Ovary (tissue), 9 donors: Measurements from ENCODE around the gene KCNMA1. TPM values are rescaled to one million over a fixed set of nuclear protein-coding genes. Genes with fewer than 3 reads are reported as not detected.

ENCODE experiments used
- DNase-seq, 5 donors: peaks; one replicate each; pipeline ENCODE4 v3.0.0-alpha.2; 2019 to 2020
- H3K27ac ChIP-seq, 2 donors: fragments of 200-600 bp; one replicate each; pipeline versions ENCODE4 v1.5.1 to v1.8.0; 2019 to 2022
- H3K27me3 ChIP-seq: fragments of 200-600 bp; one replicate; pipeline ENCODE4 v1.8.0; 2022
- H3K36me3 ChIP-seq: fragments of 200-600 bp; sonication (generic); one replicate; pipeline ENCODE4 v1.5.1; 2019
- H3K4me1 ChIP-seq: one replicate; pipeline ENCODE4 v1.8.1; 2013; ENCODE audit warnings: mild to moderate bottlenecking, moderate library complexity; ENCODE audit not compliant: insufficient read depth
- H3K4me3 ChIP-seq: fragments of 200-600 bp; sonication (generic); one replicate; pipeline ENCODE4 v1.5.1; 2017
- H3K9me3 ChIP-seq, 2 donors: fragments of 200-600 bp in 1 of 2; sonication (generic) in 1 of 2; one replicate each; pipeline versions ENCODE4 v1.5.1 to v1.8.1; 2013 to 2019; ENCODE audit warnings: mild to moderate bottlenecking in 1 of 2, moderate library complexity in 1 of 2
- EP300 ChIP-seq: sonication (generic); formaldehyde crosslinking; IDR thresholded peaks from one replicate; pipeline ENCODE4 v1.6.1; 2017; ENCODE audit warnings: antibody characterized with exemption
- POLR2A ChIP-seq: fragments of 450-650 bp; IDR thresholded peaks from one replicate; pipeline ENCODE4 v1.6.1; 2017; ENCODE audit warnings: antibody characterized with exemption, mild to moderate bottlenecking, moderate library complexity
- WGBS, 3 donors: extraction: QIAGEN DNeasy Blood & Tissue Kit in 1 of 3; methylation state at CpG; one replicate each; pipeline versions ENCODE4 v1.1.5 to v1.1.7; 2013 to 2017; 5-methylcytosine and 5-hydroxymethylcytosine counted together
- intact Hi-C, 4 donors: fragments of 100-400 bp; cut with DNase I; formaldehyde crosslinking; loops; one replicate each; pipeline versions ENCODE4 v1.11.0 to v1.15.1; 2022 to 2023
- polyA plus RNA-seq, 2 donors: library from polyadenylated mRNA; stranded (reverse); fragments of 200-250 nt in 1 of 2; fragments of 350-450 nt in 1 of 2; fragmentation: Illumina TruSeq in 1 of 2; extraction: RNeasy Lipid Tissue Mini Kit (QIAGEN cat#74804) in 1 of 2; gene quantifications; one replicate each; pipeline ENCODE4 v1.2.3, GENCODE V29; 2013 to 2014
- total RNA-seq, 7 donors: library from RNA; depleted of rRNA in 2 of 7; stranded (reverse); fragments of >200 nt in 2 of 7; fragmentation: NEBNext Ultra II Directional in 3 of 7; extraction: Animal tissue kit (Norgen Biotek cat#: 25700) in 3 of 7; gene quantifications; one replicate each; pipeline versions ENCODE4 v1.1.0 to v1.2.4, GENCODE V29; 2016 to 2023
- TF ChIP-seq, protein P1 (sequence below), 3 donors: fragments of 450-650 bp in 2 of 3; fragments of 200-600 bp in 1 of 3; IDR thresholded peaks; one replicate each; pipeline versions ENCODE4 v1.5.1 to v1.8.0; 2016 to 2022; ENCODE audit warnings: antibody characterized with exemption in 3 of 3, mild to moderate bottlenecking in 1 of 3
- donor health status: DM: no; HTN: no; CAD: no; lungs with moderate emphysema.
- donor health status: DM: no; HTN: no; CAD: no.
- donor health status: Bipolar disorder and iron deficiency.
- donor health status: DM: yes; HTN: yes; CAD: no.
- donor health status: DM: no; HTN: no; CAD: no.
- donor health status: DM: yes; HTN: yes; CAD: no.

Gene KCNMA1
- total and polyA plus RNA-seq, 9 donors = 7.0 to 83.8 (median 25.1) TPM

DNA sequence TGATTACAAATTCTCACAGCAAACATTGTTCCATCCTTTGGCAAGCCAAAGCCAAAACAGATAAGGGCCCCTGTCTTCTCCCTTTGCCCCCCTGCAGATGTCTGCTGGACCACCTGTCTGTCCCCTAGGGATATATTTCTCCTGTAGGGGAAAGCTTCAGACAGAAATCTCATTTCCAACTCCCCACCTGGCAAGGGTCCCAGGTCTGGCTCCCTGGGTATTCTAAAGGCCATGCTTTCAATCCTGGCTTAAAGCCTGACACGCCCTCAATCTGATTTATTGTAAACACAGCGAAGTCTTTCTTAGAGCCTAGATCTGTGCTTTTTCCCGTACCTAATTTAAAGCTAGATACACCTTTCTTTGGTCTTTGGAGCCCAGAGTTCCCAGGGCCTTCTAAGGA is 66.1 kb downstream of the KCNMA1 start:
- Histone ChIP-seq H3K4me1 (no peaks in the 10 kb centered on the region), H3K27me3 (no peaks in the 10 kb centered on the region), H3K27ac (no peak overlapping the region), H3K9me3 (no peaks in the 10 kb centered on the region), H3K4me3 (no peak overlapping the region), H3K36me3 (no peaks in the 10 kb centered on the region)
- TF ChIP-seq, protein P1, sequence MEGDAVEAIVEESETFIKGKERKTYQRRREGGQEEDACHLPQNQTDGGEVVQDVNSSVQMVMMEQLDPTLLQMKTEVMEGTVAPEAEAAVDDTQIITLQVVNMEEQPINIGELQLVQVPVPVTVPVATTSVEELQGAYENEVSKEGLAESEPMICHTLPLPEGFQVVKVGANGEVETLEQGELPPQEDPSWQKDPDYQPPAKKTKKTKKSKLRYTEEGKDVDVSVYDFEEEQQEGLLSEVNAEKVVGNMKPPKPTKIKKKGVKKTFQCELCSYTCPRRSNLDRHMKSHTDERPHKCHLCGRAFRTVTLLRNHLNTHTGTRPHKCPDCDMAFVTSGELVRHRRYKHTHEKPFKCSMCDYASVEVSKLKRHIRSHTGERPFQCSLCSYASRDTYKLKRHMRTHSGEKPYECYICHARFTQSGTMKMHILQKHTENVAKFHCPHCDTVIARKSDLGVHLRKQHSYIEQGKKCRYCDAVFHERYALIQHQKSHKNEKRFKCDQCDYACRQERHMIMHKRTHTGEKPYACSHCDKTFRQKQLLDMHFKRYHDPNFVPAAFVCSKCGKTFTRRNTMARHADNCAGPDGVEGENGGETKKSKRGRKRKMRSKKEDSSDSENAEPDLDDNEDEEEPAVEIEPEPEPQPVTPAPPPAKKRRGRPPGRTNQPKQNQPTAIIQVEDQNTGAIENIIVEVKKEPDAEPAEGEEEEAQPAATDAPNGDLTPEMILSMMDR (IDR thresholded peaks at IDR 0.05) = no peak
- no peak for TF ChIP-seq EP300
- no peak for TF ChIP-seq POLR2A
- intact Hi-C loops = no loop called here
- no peak for DNase-seq
- WGBS, 3 donors = 54 to 77% (median 61%) methylated on average over 3 of the region's 3 CpGs

DNA sequence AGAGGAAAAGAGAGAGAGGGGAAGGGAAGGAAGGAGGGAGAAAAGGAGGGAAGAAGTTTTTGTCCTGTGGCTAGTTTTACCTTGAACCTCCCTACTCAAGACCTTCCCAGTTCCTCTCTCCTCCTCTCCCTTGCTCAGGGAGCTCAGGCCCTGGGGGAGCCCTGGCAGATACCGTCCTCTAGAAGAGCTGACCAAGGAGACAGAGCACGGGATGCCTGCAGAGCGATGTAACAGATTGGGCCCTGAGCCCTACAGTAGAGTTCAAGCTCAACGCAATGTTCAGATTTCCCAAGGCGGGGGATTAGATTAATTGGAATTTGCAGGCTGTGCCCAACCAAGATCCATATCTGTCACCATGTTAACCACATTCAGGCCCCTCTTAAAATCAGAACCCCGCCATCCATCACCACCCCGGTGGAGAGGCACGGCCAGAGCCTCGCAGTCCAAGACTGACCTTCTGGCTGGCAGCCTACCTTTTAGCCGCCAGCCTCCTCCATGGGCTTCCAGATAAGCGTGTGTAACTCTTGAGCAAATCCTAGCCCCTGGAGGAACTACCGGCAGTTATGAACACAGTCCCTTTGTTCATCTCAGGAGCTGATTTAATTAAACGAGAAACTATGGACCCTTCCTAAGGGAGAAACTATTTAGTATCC is 70.6 kb downstream of the KCNMA1 start:
- TF ChIP-seq EP300 (no peak), POLR2A (no peak)
- TF ChIP-seq, protein P1 (IDR thresholded peaks at IDR 0.05) = no peak
- intact Hi-C loops = no loop called here
- Histone ChIP-seq H3K27ac (no peak overlapping the region), H3K36me3 (no peaks in the 10 kb centered on the region), H3K4me1 (no peaks in the 10 kb centered on the region), H3K27me3 (no peaks in the 10 kb centered on the region), H3K4me3 (no peak overlapping the region), H3K9me3 (no peaks in the 10 kb centered on the region)
- no peak for DNase-seq
- 92% methylated on average over 12 to 13 of the region's 13 CpGs for WGBS, 3 donors

- no peaks in the 10 kb centered on the region for H3K36me3 ChIP-seq
- H3K4me3 ChIP-seq = no peak overlapping the region
Observed at GRCh38 chr10:77566236-77566635, 71.4 kb downstream of the KCNMA1 start.

DNA sequence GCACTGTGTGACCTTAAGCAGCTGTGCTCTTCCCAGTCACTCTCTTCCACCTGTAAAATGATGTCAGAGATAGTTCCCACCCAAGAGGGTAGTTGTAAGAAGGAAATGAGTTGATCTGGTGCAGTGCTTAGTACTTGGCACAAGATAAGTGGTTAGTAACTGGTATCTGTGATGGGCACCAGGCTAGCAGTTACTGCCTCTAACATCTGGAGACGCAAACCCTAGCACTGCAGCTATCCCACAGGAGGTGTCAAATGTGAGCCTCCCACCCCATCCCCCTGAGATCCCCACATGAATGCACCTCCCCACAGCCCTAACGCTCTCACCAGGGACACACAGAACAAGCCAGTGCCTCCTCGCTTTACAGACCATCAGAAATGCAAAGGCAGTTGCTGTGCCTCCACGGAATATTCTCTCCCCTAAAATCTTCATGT is 72.0 kb downstream of the KCNMA1 start:
- Histone ChIP-seq H3K27ac (no peak overlapping the region), H3K4me1 (no peaks in the 10 kb centered on the region), H3K27me3 (no peaks in the 10 kb centered on the region), H3K36me3 (no peaks in the 10 kb centered on the region), H3K4me3 (no peak overlapping the region), H3K9me3 (no peaks in the 10 kb centered on the region)
- TF ChIP-seq POLR2A (no peak), EP300 (no peak)
- TF ChIP-seq, protein P1 (IDR thresholded peaks at IDR 0.05) = no peak
- no peak for DNase-seq
- intact Hi-C loops = no loop called here
- 65 to 84% (median 75%) methylated on average over 4 of the region's 4 CpGs for WGBS, 3 donors

More at GRCh38 chr10:77566236-77566635, 71.4 kb downstream of the KCNMA1 start:
- intact Hi-C loops = no loop called here
- no peaks in the 10 kb centered on the region for H3K27me3 ChIP-seq
- WGBS, 3 donors = 75 to 80% (median 79%) methylated on average over 6 of the region's 6 CpGs
- no peak for DNase-seq
- no peak overlapping the region for H3K27ac ChIP-seq
- H3K9me3 ChIP-seq = no peaks in the 10 kb centered on the region
- no peaks in the 10 kb centered on the region for H3K4me1 ChIP-seq
- TF ChIP-seq, protein P1 (IDR thresholded peaks at IDR 0.05) = no peak
- no peak for TF ChIP-seq POLR2A
- TF ChIP-seq EP300 = no peak
